PFSK-1 (cell line): Measurements from ENCODE around the gene AGK.

Source experiments
- FOXP2 ChIP-seq: optimal IDR thresholded peaks from 2 replicates; pipeline ENCODE3; 2011; ENCODE audit warnings: borderline replicate concordance, control low read depth, inconsistent platforms; ENCODE audit not compliant: insufficient read depth; ENCODE audit errors: extremely low read length, extremely low read depth
- POLR2AphosphoS5 ChIP-seq: IDR thresholded peaks from 2 replicates; pipeline ENCODE4 v1.6.1; 2012; ENCODE audit warnings: low read depth, mild to moderate bottlenecking, control low read depth, low read length, moderate library complexity
- SIN3A ChIP-seq: IDR thresholded peaks from 2 replicates; pipeline ENCODE4 v1.6.1; 2012; ENCODE audit warnings: mild to moderate bottlenecking, low read length, moderate library complexity, borderline replicate concordance; ENCODE audit not compliant: insufficient read depth
- TAF1 ChIP-seq: IDR thresholded peaks from 2 replicates; pipeline ENCODE4 v1.6.1; 2012; ENCODE audit warnings: low read length, control low read depth, borderline replicate concordance; ENCODE audit not compliant: insufficient read depth
- TF ChIP-seq, protein P1 (sequence below), 2 experiments: IDR thresholded peaks; 2 replicates each; pipeline versions ENCODE4 v1.6.1 to v1.8.0; 2011 to 2012; ENCODE audit warnings: low read depth in 2 of 2, low read length in 2 of 2, control low read depth in 1 of 2, inconsistent platforms in 1 of 2, mild to moderate bottlenecking in 1 of 2, moderate library complexity in 1 of 2; ENCODE audit not compliant: insufficient read depth in 1 of 2

Gene AGK

DNA sequence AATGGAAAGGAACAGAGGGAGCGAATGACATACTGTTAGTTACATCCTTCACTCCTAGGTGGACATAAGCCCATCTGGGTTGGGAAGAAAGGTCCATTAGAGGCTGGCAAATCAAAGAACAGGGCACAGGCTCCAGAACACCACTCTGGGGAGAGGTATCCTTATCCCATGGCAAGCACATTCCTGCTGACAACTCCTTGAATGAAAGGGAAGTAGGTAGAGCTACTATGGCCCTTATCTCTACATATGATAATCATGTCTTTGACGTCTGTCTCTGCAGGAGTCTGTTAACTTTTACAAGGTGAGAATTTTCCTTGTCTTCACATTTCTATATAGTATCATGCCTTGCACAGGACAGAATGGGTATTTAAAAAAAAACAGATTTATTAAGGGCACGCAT lies 140.3 kb downstream of the AGK start:
- TF ChIP-seq TAF1: no peak
- no peak for TF ChIP-seq POLR2AphosphoS5
- no peak for TF ChIP-seq FOXP2
- TF ChIP-seq SIN3A: no peak
- TF ChIP-seq, protein P1, sequence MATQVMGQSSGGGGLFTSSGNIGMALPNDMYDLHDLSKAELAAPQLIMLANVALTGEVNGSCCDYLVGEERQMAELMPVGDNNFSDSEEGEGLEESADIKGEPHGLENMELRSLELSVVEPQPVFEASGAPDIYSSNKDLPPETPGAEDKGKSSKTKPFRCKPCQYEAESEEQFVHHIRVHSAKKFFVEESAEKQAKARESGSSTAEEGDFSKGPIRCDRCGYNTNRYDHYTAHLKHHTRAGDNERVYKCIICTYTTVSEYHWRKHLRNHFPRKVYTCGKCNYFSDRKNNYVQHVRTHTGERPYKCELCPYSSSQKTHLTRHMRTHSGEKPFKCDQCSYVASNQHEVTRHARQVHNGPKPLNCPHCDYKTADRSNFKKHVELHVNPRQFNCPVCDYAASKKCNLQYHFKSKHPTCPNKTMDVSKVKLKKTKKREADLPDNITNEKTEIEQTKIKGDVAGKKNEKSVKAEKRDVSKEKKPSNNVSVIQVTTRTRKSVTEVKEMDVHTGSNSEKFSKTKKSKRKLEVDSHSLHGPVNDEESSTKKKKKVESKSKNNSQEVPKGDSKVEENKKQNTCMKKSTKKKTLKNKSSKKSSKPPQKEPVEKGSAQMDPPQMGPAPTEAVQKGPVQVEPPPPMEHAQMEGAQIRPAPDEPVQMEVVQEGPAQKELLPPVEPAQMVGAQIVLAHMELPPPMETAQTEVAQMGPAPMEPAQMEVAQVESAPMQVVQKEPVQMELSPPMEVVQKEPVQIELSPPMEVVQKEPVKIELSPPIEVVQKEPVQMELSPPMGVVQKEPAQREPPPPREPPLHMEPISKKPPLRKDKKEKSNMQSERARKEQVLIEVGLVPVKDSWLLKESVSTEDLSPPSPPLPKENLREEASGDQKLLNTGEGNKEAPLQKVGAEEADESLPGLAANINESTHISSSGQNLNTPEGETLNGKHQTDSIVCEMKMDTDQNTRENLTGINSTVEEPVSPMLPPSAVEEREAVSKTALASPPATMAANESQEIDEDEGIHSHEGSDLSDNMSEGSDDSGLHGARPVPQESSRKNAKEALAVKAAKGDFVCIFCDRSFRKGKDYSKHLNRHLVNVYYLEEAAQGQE (IDR thresholded peaks at IDR 0.05; ENCODE audit: insufficient read depth in 1 of 2, low read depth in 2 of 2, low read length in 2 of 2): no peak

DNA sequence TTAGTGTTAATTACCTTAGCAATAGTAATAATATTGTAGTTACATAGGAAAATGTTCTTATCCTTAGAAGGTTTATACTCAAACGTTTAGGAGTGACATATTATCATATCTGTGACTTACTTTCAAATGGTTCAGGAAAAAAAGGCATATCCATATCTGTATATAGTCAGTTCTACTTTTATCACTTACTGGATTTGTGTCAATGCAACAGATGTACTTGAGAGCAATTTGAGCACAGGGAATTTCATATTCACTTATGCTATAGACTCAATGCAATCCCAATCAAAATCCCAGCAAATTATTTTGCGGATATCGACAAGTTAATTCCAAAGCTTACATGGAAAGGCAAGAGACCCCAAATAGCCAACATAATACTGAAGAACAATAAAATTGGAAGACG lies 140.8 kb downstream of the AGK start:
- TF ChIP-seq TAF1: no peak
- no peak for TF ChIP-seq SIN3A
- no peak for TF ChIP-seq POLR2AphosphoS5
- TF ChIP-seq, protein P1 (IDR thresholded peaks at IDR 0.05; ENCODE audit: insufficient read depth in 1 of 2, low read depth in 2 of 2, low read length in 2 of 2): no peak
- no peak for TF ChIP-seq FOXP2

DNA sequence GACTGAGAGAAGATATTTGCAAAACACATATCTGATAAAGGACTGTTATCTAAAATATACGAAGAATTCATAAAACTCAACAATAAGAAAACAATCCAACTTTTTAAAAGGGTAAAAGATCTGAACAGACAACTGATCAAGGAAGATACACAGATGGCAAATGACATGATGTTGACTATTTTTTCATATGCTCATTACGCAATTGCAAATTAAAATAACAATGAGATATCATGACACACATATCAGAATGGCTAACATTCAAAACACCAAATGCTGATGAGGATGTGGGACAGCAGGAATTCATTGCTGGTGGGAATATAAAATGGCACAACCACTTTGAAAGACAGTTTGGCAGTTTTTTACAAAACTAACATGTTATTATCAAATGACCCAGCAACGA lies 141.9 kb downstream of the AGK start:
- no peak for TF ChIP-seq FOXP2
- no peak for TF ChIP-seq POLR2AphosphoS5
- TF ChIP-seq, protein P1 (IDR thresholded peaks at IDR 0.05; ENCODE audit: insufficient read depth in 1 of 2, low read depth in 2 of 2, low read length in 2 of 2): no peak
- TF ChIP-seq SIN3A: no peak
- TF ChIP-seq TAF1: no peak

DNA sequence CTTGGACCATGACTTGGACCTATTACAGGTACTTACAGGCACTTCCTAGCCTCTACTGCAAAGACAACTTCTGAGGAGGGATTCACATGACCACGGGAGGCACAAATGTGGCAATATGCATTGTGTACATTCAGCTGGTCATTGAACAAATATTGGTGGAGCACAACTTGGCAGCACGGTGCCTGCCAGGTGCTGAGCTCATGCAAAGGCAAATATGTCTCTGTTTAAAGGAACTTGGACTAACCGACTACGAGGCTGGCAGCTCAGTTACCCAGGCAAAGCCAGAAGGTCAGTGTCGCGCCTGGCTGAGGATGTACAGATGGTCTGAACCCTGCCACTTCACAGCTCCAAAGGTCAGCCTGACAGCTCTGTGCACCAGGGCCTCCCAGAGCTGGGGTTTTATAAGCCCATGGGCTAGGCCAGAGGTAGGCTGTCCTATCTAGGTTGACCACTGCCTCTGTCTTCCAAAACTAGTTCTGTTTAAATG lies 144.6 kb downstream of the AGK start:
- TF ChIP-seq FOXP2 (no peak), POLR2AphosphoS5 (no peak), SIN3A (no peak), TAF1 (no peak)
- TF ChIP-seq, protein P1 (IDR thresholded peaks at IDR 0.05; ENCODE audit: insufficient read depth in 1 of 2, low read depth in 2 of 2, low read length in 2 of 2): no peak

DNA sequence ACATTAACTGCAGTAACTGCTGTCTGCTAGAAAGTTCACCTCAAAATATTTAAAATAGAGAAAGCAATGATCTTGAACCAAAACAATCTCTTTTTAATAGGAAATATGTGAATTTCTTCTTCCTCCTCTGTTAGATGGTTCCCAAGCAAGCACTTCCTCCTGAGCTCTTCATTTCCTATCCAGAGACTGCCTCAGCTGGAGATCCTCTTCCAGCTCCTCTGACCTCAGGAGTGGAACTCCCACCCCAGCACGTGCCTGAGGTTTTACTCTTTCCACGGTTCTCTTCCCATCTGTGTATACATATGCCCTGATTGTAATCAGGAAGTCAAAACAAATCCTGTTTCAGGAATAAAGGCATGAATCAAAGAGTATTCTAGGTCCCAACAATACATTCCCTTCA lies 145.1 kb downstream of the AGK start:
- TF ChIP-seq SIN3A (no peak), POLR2AphosphoS5 (no peak), FOXP2 (no peak)
